ENCODE results near the gene MX2.
"Not testable (repeated sequence)": the region's sequence is repeated elsewhere in the genome, so short reads cannot be mapped to it uniquely, and the experiment has no call there.

The MX2 gene

GRCh38 chr21:41410767-41411448 is 49.1 kb downstream of the MX2 start:
- Histone ChIP-seq H3K4me3 (ENCODE audit: low read depth, low read length) (no peak overlapping the region), H3K27me3 (ENCODE audit: control insufficient read depth, insufficient read depth, low read length) (no peaks in the 10 kb centered on the region), H3K4me2 (ENCODE audit: low read length) (no peak overlapping the region), H3K79me2 (no peaks in the 10 kb centered on the region), H2AFZ (no peak overlapping the region), H3K36me3 (ENCODE audit: control insufficient read depth, insufficient read depth, low read length) (no peaks in the 10 kb centered on the region), H3K9ac (no peak overlapping the region), H3K4me1 (no peaks in the 10 kb centered on the region), H3K9me3 (ENCODE audit: control insufficient read depth, low read length) (no peaks in the 10 kb centered on the region), H3K27ac (no peak overlapping the region)
- no peak for TF ChIP-seq CTCF (IDR thresholded peaks at IDR 0.05)

GRCh38 chr21:41411449-41412089 is 49.7 kb downstream of the MX2 start:
- no peaks in the 10 kb centered on the region for H3K27me3 ChIP-seq (ENCODE audit: control insufficient read depth, insufficient read depth, low read length)
- H2AFZ ChIP-seq = no peak overlapping the region
- H3K9ac ChIP-seq = no peak overlapping the region
- TF ChIP-seq CTCF (IDR thresholded peaks at IDR 0.05) = no peak
- no peak overlapping the region for H3K27ac ChIP-seq
- no peaks in the 10 kb centered on the region for H3K79me2 ChIP-seq
- no peak overlapping the region for H3K4me3 ChIP-seq (ENCODE audit: low read depth, low read length)
- no peaks in the 10 kb centered on the region for H3K9me3 ChIP-seq (ENCODE audit: control insufficient read depth, low read length)
- no peaks in the 10 kb centered on the region for H3K4me1 ChIP-seq
- H3K4me2 ChIP-seq (ENCODE audit: low read length) = no peak overlapping the region
- no peaks in the 10 kb centered on the region for H3K36me3 ChIP-seq (ENCODE audit: control insufficient read depth, insufficient read depth, low read length)

- not testable (repeated sequence) for H3K4me2 ChIP-seq (ENCODE audit: low read length); H3K4me1 ChIP-seq; H3K4me3 ChIP-seq (ENCODE audit: low read depth, low read length); H3K79me2 ChIP-seq; H2AFZ ChIP-seq; H3K36me3 ChIP-seq (ENCODE audit: control insufficient read depth, insufficient read depth, low read length); H3K27ac ChIP-seq; H3K9me3 ChIP-seq (ENCODE audit: control insufficient read depth, low read length); H3K9ac ChIP-seq; H3K27me3 ChIP-seq (ENCODE audit: control insufficient read depth, insufficient read depth, low read length)
Observed at GRCh38 chr21:41417505-41417904, 55.7 kb downstream of the MX2 start.

- Histone ChIP-seq H3K4me3 (ENCODE audit: low read depth, low read length) (no peak overlapping the region), H2AFZ (no peak overlapping the region), H3K36me3 (ENCODE audit: control insufficient read depth, insufficient read depth, low read length) (no peaks in the 10 kb centered on the region), H3K27me3 (ENCODE audit: control insufficient read depth, insufficient read depth, low read length) (no peaks in the 10 kb centered on the region), H3K4me2 (ENCODE audit: low read length) (no peak overlapping the region), H3K27ac (no peak overlapping the region), H3K9me3 (ENCODE audit: control insufficient read depth, low read length) (no peaks in the 10 kb centered on the region), H3K79me2 (no peaks in the 10 kb centered on the region), H3K4me1 (no peaks in the 10 kb centered on the region), H3K9ac (no peak overlapping the region)
- no peak for TF ChIP-seq CTCF (IDR thresholded peaks at IDR 0.05)
Observed at GRCh38 chr21:41418393-41418792, 56.6 kb downstream of the MX2 start.

GRCh38 chr21:41418956-41419680 is 57.3 kb downstream of the MX2 start:
- H3K4me1 ChIP-seq = no peaks in the 10 kb centered on the region
- H3K4me3 ChIP-seq (ENCODE audit: low read depth, low read length) = no peak overlapping the region
- H3K36me3 ChIP-seq (ENCODE audit: control insufficient read depth, insufficient read depth, low read length) = no peaks in the 10 kb centered on the region
- H3K79me2 ChIP-seq = no peaks in the 10 kb centered on the region
- H3K27me3 ChIP-seq (ENCODE audit: control insufficient read depth, insufficient read depth, low read length) = no peaks in the 10 kb centered on the region
- H2AFZ ChIP-seq = no peak overlapping the region
- no peak overlapping the region for H3K9ac ChIP-seq
- no peaks in the 10 kb centered on the region for H3K9me3 ChIP-seq (ENCODE audit: control insufficient read depth, low read length)
- H3K4me2 ChIP-seq (ENCODE audit: low read length) = no peak overlapping the region
- no peak overlapping the region for H3K27ac ChIP-seq
- TF ChIP-seq CTCF (IDR thresholded peaks at IDR 0.05) = no peak

Data from parathyroid adenoma (tissue), 2 donors.